Vagina (tissue), 2 donors: ENCODE measurements around the gene HECTD4.

Experiments used
- CTCF ChIP-seq, 3 experiments: fragments of 450-650 bp in 2 of 3; fragments of 200-600 bp in 1 of 3; sonication (generic) in 1 of 3; IDR thresholded peaks; one replicate each; pipeline ENCODE4 v1.5.1; 2017 to 2019; ENCODE audit warnings: antibody characterized with exemption in 3 of 3, mild to moderate bottlenecking in 2 of 3, moderate library complexity in 2 of 3
- POLR2A ChIP-seq, 2 donors: fragments of 450-650 bp; IDR thresholded peaks; one replicate each; pipeline ENCODE4 v1.6.1; 2017; ENCODE audit warnings: antibody characterized with exemption in 2 of 2, mild to moderate bottlenecking in 2 of 2, moderate library complexity in 2 of 2
- POLR2AphosphoS5 ChIP-seq, 2 donors: sonication (generic); formaldehyde crosslinking; IDR thresholded peaks; one replicate each; pipeline ENCODE4 v1.9.0; 2017; ENCODE audit warnings: antibody characterized with exemption in 2 of 2, mild to moderate bottlenecking in 2 of 2, low read depth in 1 of 2; ENCODE audit not compliant: insufficient read depth in 1 of 2

GRCh38 chr12:112319395-112319794, 62.8 kb downstream of the HECTD4 start:
- TF ChIP-seq CTCF (IDR thresholded peaks at IDR 0.05) = no peak
- no peak for TF ChIP-seq POLR2AphosphoS5 (IDR thresholded peaks at IDR 0.05; ENCODE audit: insufficient read depth in 1 of 2, low read depth in 1 of 2)
- no peak for TF ChIP-seq POLR2A (IDR thresholded peaks at IDR 0.05)
